GM12878 (cell line): ENCODE results near the gene HS3ST6. TPM values are rescaled to one million over a fixed set of nuclear protein-coding genes. Genes with fewer than 3 reads are reported as not detected.

ENCODE experiments used
- ASH2L ChIP-seq: fragments of 300-600, 200-600 bp; sonication (generic); IDR thresholded peaks from 2 replicates; pipeline ENCODE4 v1.6.1; 2017; ENCODE audit warnings: low read depth, mild to moderate bottlenecking, borderline replicate concordance
- ATF2 ChIP-seq: IDR thresholded peaks from 2 replicates; pipeline ENCODE4 v1.6.1; 2012; ENCODE audit warnings: low read length, inconsistent platforms
- BCLAF1 ChIP-seq: fragments of 450-650 bp; IDR thresholded peaks from 2 replicates; pipeline ENCODE4 v1.6.1; 2017; ENCODE audit warnings: antibody characterized with exemption, mild to moderate bottlenecking, moderate library complexity
- CBX3 ChIP-seq: fragments of 200-600 bp; sonication (generic); IDR thresholded peaks from 2 replicates; pipeline ENCODE4 v1.6.1; 2016; ENCODE audit warnings: low read depth, borderline replicate concordance
- GABPA ChIP-seq: IDR thresholded peaks from 2 replicates; pipeline ENCODE4 v1.6.1; 2014; ENCODE audit warnings: antibody characterized with exemption, low read depth, mild to moderate bottlenecking, inconsistent platforms
- HDAC2 ChIP-seq: fragments of 200-600 bp; sonication (generic); IDR thresholded peaks from 2 replicates; pipeline ENCODE4 v1.6.1; 2017
- LARP7 ChIP-seq: fragments of 450-650 bp; IDR thresholded peaks from 2 replicates; pipeline ENCODE4 v1.6.1; 2017; ENCODE audit warnings: mild to moderate bottlenecking
- NFXL1 ChIP-seq: fragments of 450-650 bp; IDR thresholded peaks from 2 replicates; pipeline ENCODE4 v1.6.1; 2017; ENCODE audit warnings: antibody characterized with exemption, mild to moderate bottlenecking, borderline replicate concordance
- NKRF ChIP-seq: fragments of 450-650 bp; conservative IDR thresholded peaks from 2 replicates; pipeline ENCODE4 v1.6.1; 2017; ENCODE audit warnings: mild to moderate bottlenecking, moderate library complexity
- PAX8 ChIP-seq: fragments of 450-650 bp; IDR thresholded peaks from 2 replicates; pipeline ENCODE4 v1.6.1; 2017; ENCODE audit warnings: mild to moderate bottlenecking, moderate library complexity
- POU2F2 ChIP-seq: IDR thresholded peaks from 3 replicates; pipeline ENCODE4 v1.6.1; 2011; ENCODE audit warnings: low read depth, mild to moderate bottlenecking, low read length, borderline replicate concordance
- RBBP5 ChIP-seq: fragments of 200-600 bp; sonication (generic); conservative IDR thresholded peaks from 2 replicates; pipeline ENCODE4 v1.6.1; 2016
- RELA ChIP-seq: fragments of 450-650 bp; IDR thresholded peaks from 2 replicates; pipeline ENCODE4 v1.8.0; 2014; ENCODE audit warnings: borderline replicate concordance; ENCODE audit not compliant: partially characterized antibody
- SMAD1 ChIP-seq: fragments of 450-650 bp; IDR thresholded peaks from 2 replicates; pipeline ENCODE4 v1.6.1; 2018; ENCODE audit warnings: mild to moderate bottlenecking, low read depth; ENCODE audit not compliant: partially characterized antibody
- SMAD5 ChIP-seq: IDR thresholded peaks from 2 replicates; pipeline ENCODE4 v1.6.1; 2016; ENCODE audit warnings: antibody characterized with exemption, low read depth
- SMC3 ChIP-seq: IDR thresholded peaks from 2 replicates; pipeline ENCODE4 v1.6.1; 2011; ENCODE audit warnings: low read length, improper control_type of control experiment, borderline replicate concordance
- TCF7 ChIP-seq: IDR thresholded peaks from 2 replicates; pipeline ENCODE4 v1.6.1; 2014; ENCODE audit warnings: antibody characterized with exemption, borderline replicate concordance
- ZNF622 ChIP-seq: fragments of 450-650 bp; IDR thresholded peaks from 2 replicates; pipeline ENCODE4 v1.6.1; 2017; ENCODE audit warnings: mild to moderate bottlenecking, inconsistent platforms
- ZZZ3 ChIP-seq: IDR thresholded peaks from 2 replicates; pipeline ENCODE4 v1.6.1; 2011; ENCODE audit warnings: low read depth; ENCODE audit not compliant: control insufficient read depth, insufficient read length
- polyA plus RNA-seq, 11 experiments: library from polyadenylated mRNA; depleted of rRNA in 4 of 11; unstranded in 6 of 11; stranded (reverse) in 5 of 11; fragments of >200 nt; fragmentation: Nextera tagmentation in 4 of 11; fragmentation: Illumina TruSeq in 1 of 11; extraction: Ambion mirVana in 4 of 11; extraction: Trizol in 1 of 11; gene quantifications; 1 replicate in 1 of 11; 2 replicates in 10 of 11; pipeline versions ENCODE4 v1.2.1 to v1.2.3, GENCODE V29; 2011 to 2016; ENCODE audit warnings: inconsistent platforms in 2 of 11, missing spikeins in 2 of 11, low read depth in 1 of 11
- total RNA-seq, 4 experiments: library from RNA; depleted of rRNA in 3 of 4; stranded (reverse); fragments of >200 nt in 3 of 4; fragmentation: Illumina TruSeq in 1 of 4; extraction: Trizol in 1 of 4; gene quantifications; 2 replicates each; pipeline versions ENCODE4 v1.2.1 to v1.2.3, GENCODE V29; 2013 to 2021
- TF ChIP-seq, protein P1 (sequence below): fragments of 450-650 bp; formaldehyde crosslinking; IDR thresholded peaks from 2 replicates; pipeline ENCODE4 v1.5.0; 2022; ENCODE audit warnings: mild to moderate bottlenecking, missing genetic modification characterization

Gene HS3ST6
- total and polyA plus RNA-seq, 10 of the 15 experiments (the other 5 are each of a cell fraction or from before 2014, with no cell fraction given), result not detected

GRCh38 chr16:1964506-1965395 is 46.5 kb upstream of the HS3ST6 start, which contains the start of gene RPS2 (continued):
- no peak for TF ChIP-seq PAX8
- TF ChIP-seq, protein P1, sequence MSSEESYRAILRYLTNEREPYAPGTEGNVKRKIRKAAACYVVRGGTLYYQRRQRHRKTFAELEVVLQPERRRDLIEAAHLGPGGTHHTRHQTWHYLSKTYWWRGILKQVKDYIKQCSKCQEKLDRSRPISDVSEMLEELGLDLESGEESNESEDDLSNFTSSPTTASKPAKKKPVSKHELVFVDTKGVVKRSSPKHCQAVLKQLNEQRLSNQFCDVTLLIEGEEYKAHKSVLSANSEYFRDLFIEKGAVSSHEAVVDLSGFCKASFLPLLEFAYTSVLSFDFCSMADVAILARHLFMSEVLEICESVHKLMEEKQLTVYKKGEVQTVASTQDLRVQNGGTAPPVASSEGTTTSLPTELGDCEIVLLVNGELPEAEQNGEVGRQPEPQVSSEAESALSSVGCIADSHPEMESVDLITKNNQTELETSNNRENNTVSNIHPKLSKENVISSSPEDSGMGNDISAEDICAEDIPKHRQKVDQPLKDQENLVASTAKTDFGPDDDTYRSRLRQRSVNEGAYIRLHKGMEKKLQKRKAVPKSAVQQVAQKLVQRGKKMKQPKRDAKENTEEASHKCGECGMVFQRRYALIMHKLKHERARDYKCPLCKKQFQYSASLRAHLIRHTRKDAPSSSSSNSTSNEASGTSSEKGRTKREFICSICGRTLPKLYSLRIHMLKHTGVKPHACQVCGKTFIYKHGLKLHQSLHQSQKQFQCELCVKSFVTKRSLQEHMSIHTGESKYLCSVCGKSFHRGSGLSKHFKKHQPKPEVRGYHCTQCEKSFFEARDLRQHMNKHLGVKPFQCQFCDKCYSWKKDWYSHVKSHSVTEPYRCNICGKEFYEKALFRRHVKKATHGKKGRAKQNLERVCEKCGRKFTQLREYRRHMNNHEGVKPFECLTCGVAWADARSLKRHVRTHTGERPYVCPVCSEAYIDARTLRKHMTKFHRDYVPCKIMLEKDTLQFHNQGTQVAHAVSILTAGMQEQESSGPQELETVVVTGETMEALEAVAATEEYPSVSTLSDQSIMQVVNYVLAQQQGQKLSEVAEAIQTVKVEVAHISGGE, result no peak
- peak; percentile 99 for TF ChIP-seq SMAD5
- TF ChIP-seq SMAD1, result peak; percentile 91
- no peak for TF ChIP-seq HDAC2
- TF ChIP-seq CBX3, result no peak
- 0 out of 2 replicates have a peak, but pooled peaks have one; percentile 79 for TF ChIP-seq ASH2L
- no peak for TF ChIP-seq SMC3
- TF ChIP-seq NFXL1, result no peak
- peak; percentile 88; the same call in 1 of the 2 replicates for TF ChIP-seq RBBP5
- peak; percentile 55; the same call in 1 of the 2 replicates for TF ChIP-seq ATF2
- peak; percentile 6 for TF ChIP-seq RELA
- TF ChIP-seq ZZZ3, result no peak
- TF ChIP-seq BCLAF1, result no peak
- 0 out of 2 replicates have a peak, but pooled peaks have one; percentile 48 for TF ChIP-seq GABPA
- peak; percentile 89 for TF ChIP-seq NKRF
- peak; percentile 93 for TF ChIP-seq LARP7
- peak; percentile 99 for TF ChIP-seq POU2F2
- TF ChIP-seq TCF7, result peak; percentile 48; the same call in 1 of the 2 replicates
- TF ChIP-seq ZNF622, result no peak
